LHCN-M2 (cell line): ENCODE measurements around the gene SORL1. TPM values are rescaled to one million over a fixed set of nuclear protein-coding genes. Genes with fewer than 3 reads are reported as not detected.

Experiments
- DNase-seq: peaks from one replicate; pipeline ENCODE4 v3.0.0-alpha.2; 2012; ENCODE audit warnings: low read depth
- total RNA-seq: library from RNA; depleted of rRNA; stranded (reverse); fragments of >200 nt; gene quantifications from 2 replicates; pipeline ENCODE4 v1.2.3, GENCODE V29; 2014

Gene SORL1
- total RNA-seq, 1 experiment from 2014 or later, result 0.06 TPM

DNA sequence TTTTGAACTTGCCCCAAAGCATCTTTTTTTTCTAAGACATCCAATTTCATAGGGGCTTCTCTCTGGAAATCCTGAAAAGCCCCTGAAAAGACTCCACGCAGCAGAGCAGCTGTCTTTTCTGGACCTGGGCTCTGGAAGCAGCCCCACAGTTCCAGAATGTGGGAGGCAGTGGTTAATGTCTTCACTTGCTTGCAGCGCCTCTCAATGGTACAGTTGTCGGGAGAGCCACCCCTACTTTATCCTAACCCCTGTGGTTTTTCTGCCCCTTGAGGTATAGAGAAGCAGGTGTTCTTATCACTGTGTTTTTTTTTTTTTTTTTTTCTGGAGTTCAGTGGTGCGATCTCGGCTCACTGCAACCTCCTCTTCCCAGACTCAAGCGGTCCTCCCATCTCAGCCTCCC is 84.0 kb downstream of the SORL1 start:
- DNase-seq, result no peak

- DNase-seq, result no peak
Measured at GRCh38 chr11:121538054-121538453, 85.9 kb downstream of the SORL1 start.

DNA sequence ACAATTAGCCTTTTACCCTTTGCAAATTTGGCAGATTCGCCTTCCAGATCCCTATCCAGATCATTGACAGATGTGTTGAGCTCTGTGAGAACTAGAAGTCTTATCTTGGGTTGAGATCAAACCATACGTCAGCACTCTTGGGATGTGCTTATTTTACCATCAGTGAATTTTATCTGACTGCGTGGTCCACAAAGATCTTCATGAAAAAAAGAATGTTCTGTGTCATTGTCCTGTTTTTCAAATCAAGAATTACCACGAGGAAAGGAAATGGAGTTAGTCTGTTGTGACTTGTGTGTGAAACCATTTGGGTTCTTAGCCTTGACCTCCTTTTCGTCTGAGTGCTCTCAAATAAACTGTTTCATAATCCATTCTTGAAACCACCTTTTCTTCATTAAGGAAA is 86.9 kb downstream of the SORL1 start:
- DNase-seq, result no peak

DNA sequence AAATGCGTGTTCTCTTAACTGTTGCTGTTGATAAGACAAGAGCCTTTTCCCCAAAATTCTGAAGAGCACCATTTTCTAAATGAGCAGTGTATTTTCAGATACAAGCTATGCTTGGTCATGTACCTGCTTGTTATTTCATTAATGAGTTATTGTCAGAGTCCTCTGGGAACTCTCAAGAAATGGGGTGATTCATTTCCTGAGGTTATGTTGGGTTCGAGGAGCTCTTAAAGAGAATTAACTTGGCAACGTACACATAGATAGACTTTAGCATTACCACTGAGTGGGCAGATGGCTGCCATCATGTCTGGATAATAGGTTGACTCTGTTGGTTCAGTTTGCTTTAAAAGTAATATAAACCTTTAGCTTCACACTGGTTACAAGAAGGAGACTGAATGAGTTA is 88.5 kb downstream of the SORL1 start:
- DNase-seq, result no peak

- no peak for DNase-seq
Measured at GRCh38 chr11:121543836-121544380, 91.8 kb downstream of the SORL1 start.

DNA sequence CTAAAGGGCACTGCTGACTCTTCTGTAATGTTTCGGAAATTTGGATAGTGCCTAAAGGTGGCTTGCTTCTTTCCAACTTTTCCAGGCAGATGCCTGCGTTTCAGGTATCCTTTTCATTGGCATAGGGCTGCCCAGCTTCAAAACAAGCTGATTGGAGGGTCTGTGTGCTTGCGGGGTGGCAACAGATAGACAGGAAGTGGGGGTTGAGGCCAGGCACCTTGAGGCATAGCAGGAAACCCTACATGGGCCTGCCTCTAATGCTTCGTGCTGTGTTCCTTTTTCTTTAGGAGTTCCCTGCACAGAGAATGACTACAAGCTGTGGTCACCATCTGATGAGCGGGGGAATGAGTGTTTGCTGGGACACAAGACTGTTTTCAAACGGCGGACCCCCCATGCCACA is 92.8 kb downstream of the SORL1 start:
- no peak for DNase-seq

GRCh38 chr11:121547574-121547973 is 95.5 kb downstream of the SORL1 start:
- DNase-seq, result no peak

DNA sequence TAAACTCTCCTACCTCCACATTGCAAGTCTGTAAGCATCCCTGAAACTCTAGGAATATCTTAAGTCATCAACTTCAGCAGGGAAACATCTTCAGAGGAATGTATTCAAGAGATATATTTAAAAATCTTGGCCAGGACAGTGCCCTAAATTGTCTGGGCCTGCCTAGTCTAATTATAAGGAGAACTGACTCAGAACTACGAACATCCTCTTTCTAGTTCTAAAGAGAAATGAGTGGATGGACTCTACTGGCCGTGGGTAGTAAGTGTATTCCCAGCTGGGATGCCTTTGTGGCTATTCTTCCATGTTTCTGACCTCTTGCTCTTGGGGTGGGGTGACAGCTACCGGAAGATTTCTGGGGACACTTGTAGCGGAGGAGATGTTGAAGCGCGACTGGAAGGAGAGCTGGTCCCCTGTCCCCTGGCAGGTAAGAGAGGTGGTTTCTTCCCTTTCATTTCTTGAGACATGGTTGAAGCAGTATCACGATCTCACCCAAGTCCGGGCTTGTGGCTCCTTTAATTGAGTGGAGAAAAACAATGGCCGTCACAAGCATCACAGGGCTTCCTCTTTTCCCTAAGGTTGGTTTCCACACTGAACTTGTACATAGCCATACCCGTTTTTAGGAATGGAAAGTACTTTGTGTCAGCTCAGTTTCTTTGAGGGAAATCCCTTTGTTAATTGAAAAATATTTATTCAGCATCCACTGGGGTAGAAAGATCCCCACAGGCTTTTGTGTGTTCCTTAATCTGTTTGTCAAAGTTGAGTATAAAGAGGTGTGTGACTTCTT is 98.3 kb downstream of the SORL1 start:
- no peak for DNase-seq

GRCh38 chr11:121551463-121551862 is 99.3 kb downstream of the SORL1 start:
- DNase-seq, result no peak

GRCh38 chr11:121552154-121552553 is 100.0 kb downstream of the SORL1 start:
- DNase-seq, result no peak

DNA sequence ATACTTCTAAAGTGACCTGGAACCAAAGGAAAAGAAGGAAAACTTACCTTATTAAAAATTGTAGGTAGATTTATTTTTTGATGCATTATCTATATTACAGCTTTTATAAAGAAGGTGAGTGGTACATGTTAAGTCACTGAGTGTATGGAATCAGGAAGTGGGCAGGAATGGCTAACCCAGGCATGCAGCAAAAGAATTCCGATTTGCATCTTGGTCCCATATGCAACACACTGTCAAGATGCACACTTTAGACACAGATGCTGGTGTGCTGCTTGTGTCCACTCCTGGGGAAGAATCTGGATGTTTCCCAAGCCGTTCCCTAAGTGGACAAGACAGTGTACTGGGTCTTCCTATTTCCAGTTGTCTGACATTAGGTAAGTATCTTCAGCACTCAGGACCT is 100.5 kb downstream of the SORL1 start:
- no peak for DNase-seq

DNA sequence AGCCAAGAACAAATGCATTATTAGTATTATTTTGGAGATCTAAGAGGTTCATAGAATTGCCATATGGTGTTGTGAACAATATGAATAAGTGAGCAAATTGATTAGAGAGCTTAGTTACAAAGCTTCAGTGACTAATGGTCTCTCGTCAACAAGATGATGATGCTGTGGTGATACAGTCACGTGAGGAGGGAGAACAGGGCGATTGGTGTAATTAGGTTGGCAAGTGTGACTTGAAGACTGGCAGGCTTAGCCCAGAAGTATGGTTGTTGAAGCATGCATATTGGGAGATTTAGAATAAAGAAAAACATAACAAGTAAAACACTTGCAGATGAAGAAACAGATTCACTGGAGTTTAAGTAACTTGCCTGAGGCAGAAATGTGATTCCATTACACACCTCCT is 101.3 kb downstream of the SORL1 start:
- no peak for DNase-seq

DNA sequence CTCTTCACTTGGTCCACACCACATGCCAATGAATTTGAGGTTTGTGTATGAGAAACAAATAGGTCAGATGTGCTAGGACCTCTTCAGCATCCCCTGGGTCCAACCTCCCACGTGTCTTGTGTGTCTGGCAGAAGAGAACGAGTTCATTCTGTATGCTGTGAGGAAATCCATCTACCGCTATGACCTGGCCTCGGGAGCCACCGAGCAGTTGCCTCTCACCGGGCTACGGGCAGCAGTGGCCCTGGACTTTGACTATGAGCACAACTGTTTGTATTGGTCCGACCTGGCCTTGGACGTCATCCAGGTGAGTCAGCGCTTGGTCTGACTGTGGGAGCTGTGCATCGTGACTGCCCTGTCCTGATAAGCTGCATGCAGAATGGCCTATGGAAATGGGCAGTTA is 101.7 kb downstream of the SORL1 start:
- DNase-seq, result no peak

GRCh38 chr11:121554552-121554951 is 102.4 kb downstream of the SORL1 start:
- DNase-seq, result no peak

- DNase-seq, result no peak
Measured at GRCh38 chr11:121555121-121555520, 103.0 kb downstream of the SORL1 start.

GRCh38 chr11:121556937-121557336 is 104.8 kb downstream of the SORL1 start:
- DNase-seq, result no peak

DNA sequence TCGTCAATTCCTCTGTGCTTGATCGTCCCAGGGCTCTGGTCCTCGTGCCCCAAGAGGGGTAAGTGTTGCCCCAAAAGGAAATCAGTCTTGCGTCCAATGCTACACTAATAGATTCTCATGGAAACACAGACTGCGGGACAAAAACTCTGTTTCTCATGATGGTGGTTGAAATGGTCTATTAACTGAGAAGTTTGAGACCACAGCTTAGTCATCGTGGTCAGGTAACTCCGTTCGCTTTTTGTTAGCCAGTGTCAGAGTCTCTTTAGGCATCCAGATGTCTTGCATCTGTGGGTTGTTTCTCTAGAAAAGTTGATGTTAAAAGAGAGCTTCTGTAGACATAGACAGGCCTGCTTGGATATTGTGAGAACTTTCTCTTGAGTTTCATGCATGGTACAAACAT is 105.2 kb downstream of the SORL1 start:
- DNase-seq, result no peak

- DNase-seq, result no peak
Measured at GRCh38 chr11:121559606-121560200, 107.6 kb downstream of the SORL1 start.

DNA sequence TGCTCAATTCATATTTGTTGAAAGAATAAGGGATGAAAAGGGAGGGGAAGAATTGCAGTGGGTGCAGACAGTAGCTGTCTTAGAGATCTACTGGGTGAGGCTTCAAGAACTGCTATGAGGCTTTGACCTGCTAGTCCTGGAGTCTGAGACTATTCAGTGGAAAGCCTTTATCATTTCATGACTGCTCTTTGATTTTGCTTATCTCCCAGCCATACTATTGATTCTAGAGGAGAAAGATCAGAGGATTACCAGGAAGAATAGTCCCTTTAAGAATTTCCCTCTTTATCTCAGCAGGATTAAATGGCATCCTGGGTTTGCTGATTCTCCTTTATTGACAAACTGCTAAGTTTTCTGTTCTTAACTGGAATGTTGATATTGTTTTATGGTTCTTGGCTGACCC is 108.1 kb downstream of the SORL1 start:
- no peak for DNase-seq

DNA sequence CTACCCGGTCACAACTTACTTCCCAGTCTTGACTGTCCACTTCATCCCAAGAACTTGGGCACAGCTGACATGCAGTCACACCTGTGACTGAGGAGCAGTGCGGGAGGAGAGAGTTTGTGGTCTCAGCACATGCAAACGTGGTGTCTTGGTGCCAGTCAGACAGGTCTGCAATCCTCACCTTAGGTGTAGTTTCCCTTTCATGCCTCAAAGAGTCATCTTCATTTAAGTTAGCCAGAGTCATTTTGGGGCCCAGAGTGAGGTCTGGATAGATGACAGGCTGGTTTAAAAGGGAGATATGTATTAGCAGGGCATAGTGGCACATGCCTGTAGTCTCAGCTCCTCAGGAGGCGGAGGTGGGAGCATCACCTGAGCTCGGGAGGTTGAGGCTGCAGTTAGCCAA is 109.1 kb downstream of the SORL1 start:
- no peak for DNase-seq

GRCh38 chr11:121561716-121562115 is 109.6 kb downstream of the SORL1 start:
- DNase-seq, result no peak

DNA sequence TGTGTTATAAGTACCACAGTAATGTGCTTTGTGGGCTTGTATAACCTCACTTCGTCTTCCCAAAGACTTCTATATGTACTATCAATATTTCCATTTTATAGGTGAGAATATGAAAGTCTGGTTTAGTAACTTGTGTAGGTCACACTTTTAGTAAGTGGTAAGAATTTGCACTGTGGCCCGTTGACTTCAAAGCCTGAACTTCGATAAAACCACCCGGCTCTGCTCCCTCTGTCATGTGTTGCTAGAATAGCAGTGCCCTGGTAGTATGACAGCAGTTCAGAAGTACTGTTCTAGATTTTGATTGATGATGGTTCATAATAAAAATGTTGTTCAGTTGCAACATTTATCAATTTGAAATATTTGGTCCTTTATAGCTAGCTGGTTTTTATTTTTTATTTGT is 110.9 kb downstream of the SORL1 start:
- no peak for DNase-seq
